ENCODE data around the gene TICRR. TPM values are rescaled to one million over a fixed set of nuclear protein-coding genes. Genes with fewer than 3 reads are reported as not detected.

TICRR gene
- total RNA-seq, 1 experiment from 2014 or later, result 8.5 TPM

DNA sequence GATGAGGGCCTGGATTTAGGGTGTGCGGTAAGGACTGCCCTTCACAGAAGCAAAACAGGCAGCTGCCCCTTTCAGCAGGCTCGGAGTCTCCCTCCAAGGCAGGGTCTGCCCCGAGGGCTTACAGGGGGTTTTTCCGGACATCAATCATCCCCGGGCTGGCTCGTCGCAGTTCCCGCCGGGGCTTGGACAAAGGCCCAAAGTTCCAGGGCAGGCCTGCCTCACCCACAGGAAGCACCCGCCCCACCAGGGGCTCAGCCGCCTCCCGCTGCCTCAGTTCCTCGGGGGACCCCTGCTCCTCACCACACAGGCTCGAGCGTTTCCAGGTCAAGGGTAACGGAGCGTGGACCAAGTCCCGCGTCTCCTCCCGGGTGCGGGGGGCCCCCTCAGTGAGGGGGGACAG lies 53.0 kb downstream of the TICRR start:
- ChIA-PET CTCF (interaction anchor here (1.0 kb wide), 1 partner anchor 27 kb away, joined by 3 read pairs; no protein-coding TSS in a partner anchor), POLR2A (no interaction called here)
- TF ChIP-seq, protein P1, sequence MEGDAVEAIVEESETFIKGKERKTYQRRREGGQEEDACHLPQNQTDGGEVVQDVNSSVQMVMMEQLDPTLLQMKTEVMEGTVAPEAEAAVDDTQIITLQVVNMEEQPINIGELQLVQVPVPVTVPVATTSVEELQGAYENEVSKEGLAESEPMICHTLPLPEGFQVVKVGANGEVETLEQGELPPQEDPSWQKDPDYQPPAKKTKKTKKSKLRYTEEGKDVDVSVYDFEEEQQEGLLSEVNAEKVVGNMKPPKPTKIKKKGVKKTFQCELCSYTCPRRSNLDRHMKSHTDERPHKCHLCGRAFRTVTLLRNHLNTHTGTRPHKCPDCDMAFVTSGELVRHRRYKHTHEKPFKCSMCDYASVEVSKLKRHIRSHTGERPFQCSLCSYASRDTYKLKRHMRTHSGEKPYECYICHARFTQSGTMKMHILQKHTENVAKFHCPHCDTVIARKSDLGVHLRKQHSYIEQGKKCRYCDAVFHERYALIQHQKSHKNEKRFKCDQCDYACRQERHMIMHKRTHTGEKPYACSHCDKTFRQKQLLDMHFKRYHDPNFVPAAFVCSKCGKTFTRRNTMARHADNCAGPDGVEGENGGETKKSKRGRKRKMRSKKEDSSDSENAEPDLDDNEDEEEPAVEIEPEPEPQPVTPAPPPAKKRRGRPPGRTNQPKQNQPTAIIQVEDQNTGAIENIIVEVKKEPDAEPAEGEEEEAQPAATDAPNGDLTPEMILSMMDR (IDR thresholded peaks at IDR 0.05; ENCODE audit: unreplicated experiment), result no peak
- Mint-ChIP-seq H3K4me3 (ENCODE audit: unreplicated experiment) (no peak overlapping the region), H3K27me3 (ENCODE audit: insufficient read depth, unreplicated experiment) (no peaks in the 10 kb centered on the region), H3K4me1 (ENCODE audit: insufficient read depth, unreplicated experiment) (no peaks in the 10 kb centered on the region), H3K27ac (ENCODE audit: low read depth, unreplicated experiment) (no peak overlapping the region), H3K36me3 (ENCODE audit: insufficient read depth, unreplicated experiment) (peaks cover 40% of the 10 kb centered on the region), H3K9me3 (ENCODE audit: unreplicated experiment) (no peaks in the 10 kb centered on the region)
- no peak for DNase-seq (ENCODE audit: unreplicated experiment)
- intact Hi-C loops (cut with micrococcal nuclease), result no loop called here
- BruUV-seq (replicated peaks), result no TSS peak

DNA sequence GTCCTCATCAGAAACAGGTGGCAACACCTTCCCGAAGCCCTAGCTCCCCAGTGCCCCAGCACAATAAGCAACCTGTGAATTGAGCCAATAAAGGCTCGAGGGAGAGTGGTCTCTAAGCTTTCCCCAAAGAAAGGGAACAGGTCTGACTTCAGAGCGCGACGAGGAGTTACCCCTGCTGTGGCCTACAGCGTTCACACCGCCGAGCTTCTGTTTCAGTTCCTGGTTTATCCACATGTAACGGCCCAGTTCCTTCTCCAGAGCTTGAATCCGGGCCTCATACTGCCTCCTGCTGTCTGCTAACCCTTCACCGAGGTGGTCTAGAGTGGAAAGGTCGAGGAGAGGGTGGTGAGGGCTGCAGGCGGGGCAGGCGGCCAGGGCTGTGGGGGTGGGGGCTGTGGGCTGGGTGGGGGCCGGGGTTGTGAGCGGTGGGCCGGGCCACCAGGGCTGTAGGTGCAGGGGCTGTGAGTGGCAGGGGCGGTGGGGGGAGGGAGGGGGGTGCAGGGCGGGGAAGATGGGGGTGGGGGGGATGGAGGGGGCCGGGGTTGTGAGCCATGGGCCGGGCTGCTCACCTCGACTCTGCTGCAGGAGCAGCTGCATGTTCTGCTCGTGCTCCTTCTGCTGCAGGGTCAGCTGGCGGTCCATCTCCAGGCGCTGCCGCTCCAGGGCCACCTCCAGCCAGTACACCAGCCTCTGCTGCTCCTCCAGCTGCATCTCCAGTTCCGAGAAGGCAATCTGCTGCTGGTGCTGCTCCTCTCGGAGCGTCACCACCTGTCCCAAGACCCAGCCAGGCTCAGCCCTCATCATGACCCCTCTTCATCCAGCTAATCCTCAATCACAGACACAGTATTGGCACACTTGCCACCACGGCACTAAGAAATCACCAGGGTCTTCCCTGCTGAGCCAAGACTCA lies 53.8 kb downstream of the TICRR start:
- Mint-ChIP-seq H3K4me1 (ENCODE audit: insufficient read depth, unreplicated experiment) (no peaks in the 10 kb centered on the region), H3K27ac (ENCODE audit: low read depth, unreplicated experiment) (no peak overlapping the region), H3K36me3 (ENCODE audit: insufficient read depth, unreplicated experiment) (peaks cover 44% of the 10 kb centered on the region), H3K27me3 (ENCODE audit: insufficient read depth, unreplicated experiment) (no peaks in the 10 kb centered on the region), H3K9me3 (ENCODE audit: unreplicated experiment) (no peaks in the 10 kb centered on the region), H3K4me3 (ENCODE audit: unreplicated experiment) (no peak overlapping the region)
- TF ChIP-seq, protein P1 (IDR thresholded peaks at IDR 0.05; ENCODE audit: unreplicated experiment), result no peak
- BruUV-seq (replicated peaks), result no TSS peak
- no peak for DNase-seq (ENCODE audit: unreplicated experiment)
- intact Hi-C loops (cut with micrococcal nuclease), result no loop called here
- CTCF ChIA-PET, result interaction anchor here (1.0 kb wide), 2 partner anchors 18 to 28 kb away, joined by 3 to 4 read pairs; no protein-coding TSS in a partner anchor
- POLR2A ChIA-PET, result no interaction called here

DNA sequence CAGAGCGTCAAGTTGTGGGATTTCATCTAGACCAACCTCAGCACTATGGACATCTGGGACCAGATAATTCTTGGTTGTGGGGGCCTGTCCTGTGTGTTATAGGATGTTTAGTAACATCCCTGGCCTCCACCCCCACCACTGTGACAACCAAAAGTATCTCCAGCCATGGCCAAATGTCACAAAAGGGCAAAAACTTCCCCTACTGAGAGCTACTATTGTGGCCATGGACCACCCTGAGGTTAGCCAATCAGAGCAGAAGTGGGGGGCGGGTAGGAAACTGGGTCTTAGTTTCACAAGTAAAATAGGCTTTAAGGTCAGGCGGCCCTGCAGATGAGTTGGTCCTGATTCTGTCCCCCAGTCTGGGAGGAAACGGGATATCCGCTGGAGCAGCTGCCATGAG lies 54.6 kb downstream of the TICRR start:
- no peak overlapping the region for H3K27ac Mint-ChIP-seq (ENCODE audit: low read depth, unreplicated experiment)
- CTCF ChIA-PET, result interaction anchor here (0.5 to 1.2 kb wide), 3 partner anchors 12 to 131 kb away, joined by 3 to 4 read pairs (median 3); no protein-coding TSS in a partner anchor
- POLR2A ChIA-PET, result no interaction called here
- no TSS peak for BruUV-seq (replicated peaks)
- intact Hi-C loops (cut with micrococcal nuclease), result no loop called here
- no peak for DNase-seq (ENCODE audit: unreplicated experiment)
- no peaks in the 10 kb centered on the region for H3K4me1 Mint-ChIP-seq (ENCODE audit: insufficient read depth, unreplicated experiment)
- H3K4me3 Mint-ChIP-seq (ENCODE audit: unreplicated experiment), result no peak overlapping the region
- H3K27me3 Mint-ChIP-seq (ENCODE audit: insufficient read depth, unreplicated experiment), result no peaks in the 10 kb centered on the region
- no peaks in the 10 kb centered on the region for H3K9me3 Mint-ChIP-seq (ENCODE audit: unreplicated experiment)
- H3K36me3 Mint-ChIP-seq (ENCODE audit: insufficient read depth, unreplicated experiment), result peaks cover 44% of the 10 kb centered on the region
- TF ChIP-seq, protein P1 (IDR thresholded peaks at IDR 0.05; ENCODE audit: unreplicated experiment), result no peak

DNA sequence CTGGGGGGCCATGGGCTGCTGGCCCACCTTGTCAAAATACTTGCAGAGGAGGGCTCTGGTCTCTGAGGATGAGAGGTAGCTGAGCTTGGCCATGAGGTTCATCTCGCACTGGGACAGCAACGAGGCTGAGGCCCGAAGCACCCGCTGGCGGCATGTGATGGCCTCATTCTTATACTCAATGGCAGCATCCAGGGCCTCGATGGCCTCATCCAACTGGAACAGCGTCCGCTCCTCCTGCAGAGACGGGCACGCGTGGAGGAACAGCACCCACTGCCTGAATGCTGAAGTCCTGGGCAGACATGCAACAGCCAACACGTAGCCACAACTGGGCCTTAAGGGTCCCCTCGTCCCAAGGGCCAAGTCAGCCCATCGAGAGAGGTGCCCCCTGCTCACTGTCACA lies 55.0 kb downstream of the TICRR start:
- Mint-ChIP-seq H3K4me1 (ENCODE audit: insufficient read depth, unreplicated experiment) (no peaks in the 10 kb centered on the region), H3K27me3 (ENCODE audit: insufficient read depth, unreplicated experiment) (no peaks in the 10 kb centered on the region), H3K4me3 (ENCODE audit: unreplicated experiment) (no peak overlapping the region), H3K27ac (ENCODE audit: low read depth, unreplicated experiment) (no peak overlapping the region), H3K9me3 (ENCODE audit: unreplicated experiment) (peaks cover 3% of the 10 kb centered on the region), H3K36me3 (ENCODE audit: insufficient read depth, unreplicated experiment) (peaks cover 40% of the 10 kb centered on the region)
- intact Hi-C loops (cut with micrococcal nuclease), result no loop called here
- TF ChIP-seq, protein P1 (IDR thresholded peaks at IDR 0.05; ENCODE audit: unreplicated experiment), result no peak
- POLR2A ChIA-PET, result no interaction called here
- no TSS peak for BruUV-seq (replicated peaks)
- CTCF ChIA-PET, result interaction anchor here (0.5 to 1.2 kb wide), 3 partner anchors 12 to 130 kb away, joined by 3 to 4 read pairs (median 3); no protein-coding TSS in a partner anchor
- DNase-seq (ENCODE audit: unreplicated experiment), result no peak
